Stimulated activated CD8-positive, alpha-beta memory T cell treated with anti-CD3 and anti-CD28 coated beads, Interleukin-4, amount 100 ng/mL, for 24 hours (primary cell): ENCODE data around the gene NPR1.
"Not testable (repeated sequence)": the region's sequence is repeated elsewhere in the genome, so short reads cannot be mapped to it uniquely, and the experiment has no call there.

Experiments
- DNase-seq: peaks from one replicate; pipeline ENCODE4 v3.0.0-alpha.2; 2020; ENCODE audit warnings: low read depth

NPR1 gene

DNA sequence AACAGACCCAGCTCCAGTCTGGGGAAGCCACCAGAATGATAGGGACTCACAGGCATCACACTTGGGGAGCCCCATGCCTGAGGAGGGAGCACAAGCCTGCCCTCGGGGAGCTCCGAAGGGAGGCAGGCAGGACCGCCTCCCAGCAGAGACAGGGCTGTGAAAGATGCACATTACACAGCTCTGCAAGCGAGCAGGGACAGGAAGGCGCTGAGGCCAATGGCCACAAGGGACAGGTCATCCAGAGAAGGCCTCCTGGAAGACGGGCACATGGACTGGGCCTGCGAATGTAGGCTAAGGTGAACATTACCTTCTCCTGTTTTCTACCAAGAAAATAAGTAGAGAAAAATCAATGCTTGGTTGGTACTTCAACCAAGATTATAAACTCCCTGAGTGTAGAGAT, 4.2 kb downstream of the NPR1 start:
- no peak for DNase-seq

DNA sequence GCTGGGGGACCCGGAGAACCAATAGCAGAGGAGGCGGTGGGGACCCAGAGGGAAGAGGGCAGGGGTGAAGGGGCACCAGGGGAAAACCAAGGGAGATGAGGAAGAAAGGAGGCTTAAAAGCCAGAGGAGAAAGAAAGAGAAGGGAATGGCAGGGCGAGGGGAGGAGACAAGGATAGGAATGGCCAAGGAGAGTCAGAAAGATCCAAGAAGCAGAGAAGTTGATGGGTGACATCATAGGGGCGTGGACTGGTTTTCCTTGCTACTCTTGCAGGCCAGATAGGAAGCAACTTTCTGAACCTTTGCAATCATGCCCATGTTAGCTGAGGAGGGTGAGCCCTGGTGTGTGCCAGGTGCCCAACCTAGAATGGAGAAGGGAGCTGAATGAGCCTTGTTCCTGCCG, 5.4 kb downstream of the NPR1 start:
- no peak for DNase-seq

DNA sequence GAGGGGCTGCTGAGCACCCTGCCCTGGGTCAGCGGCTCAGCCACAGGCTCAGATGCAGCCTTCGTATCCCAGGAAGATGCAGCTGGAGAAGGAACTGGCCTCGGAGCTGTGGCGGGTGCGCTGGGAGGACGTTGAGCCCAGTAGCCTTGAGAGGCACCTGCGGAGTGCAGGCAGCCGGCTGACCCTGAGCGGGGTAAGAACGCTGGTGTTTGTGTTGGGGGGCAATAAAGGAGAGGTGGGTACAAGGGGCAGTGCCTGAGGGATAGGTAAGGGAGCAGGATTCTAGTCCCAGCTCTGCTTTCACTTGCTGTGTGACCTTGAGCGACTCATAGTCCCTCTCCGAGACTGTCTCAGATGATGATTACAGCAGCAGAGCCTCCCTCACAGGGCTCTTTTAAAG, 6.4 kb downstream of the NPR1 start:
- DNase-seq, result no peak

DNA sequence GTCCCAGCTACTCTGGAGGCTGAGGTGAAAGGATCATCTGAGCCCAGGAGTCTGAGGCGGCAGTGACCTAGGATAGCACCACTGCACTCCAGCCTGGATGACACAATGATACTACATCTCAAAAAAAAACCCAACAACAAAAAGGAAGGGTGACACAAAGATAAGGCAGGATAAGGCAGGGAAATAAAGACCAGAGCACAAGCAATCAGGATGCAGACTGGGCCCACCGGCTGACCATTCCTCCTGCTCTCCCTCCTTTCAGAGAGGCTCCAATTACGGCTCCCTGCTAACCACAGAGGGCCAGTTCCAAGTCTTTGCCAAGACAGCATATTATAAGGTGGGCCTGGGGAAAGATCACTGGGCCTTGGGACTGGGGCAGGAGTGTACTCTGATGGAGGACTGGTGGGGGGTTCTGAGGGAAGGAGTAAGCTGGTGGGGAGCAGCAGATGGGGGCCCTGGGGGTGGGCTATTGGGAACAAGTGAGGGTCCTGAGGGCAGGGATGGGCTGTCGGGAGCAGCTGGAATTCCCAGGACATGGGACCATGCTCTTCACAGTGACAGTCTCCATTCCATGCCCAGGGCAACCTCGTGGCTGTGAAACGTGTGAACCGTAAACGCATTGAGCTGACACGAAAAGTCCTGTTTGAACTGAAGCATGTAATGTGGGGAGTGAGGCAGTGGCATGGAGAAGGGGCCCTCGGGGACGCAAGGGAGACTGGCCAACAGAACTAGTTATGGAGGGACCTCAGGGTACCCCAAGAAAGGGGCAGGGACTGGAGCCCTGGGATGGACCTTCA, 7.3 kb downstream of the NPR1 start:
- no peak for DNase-seq

DNA sequence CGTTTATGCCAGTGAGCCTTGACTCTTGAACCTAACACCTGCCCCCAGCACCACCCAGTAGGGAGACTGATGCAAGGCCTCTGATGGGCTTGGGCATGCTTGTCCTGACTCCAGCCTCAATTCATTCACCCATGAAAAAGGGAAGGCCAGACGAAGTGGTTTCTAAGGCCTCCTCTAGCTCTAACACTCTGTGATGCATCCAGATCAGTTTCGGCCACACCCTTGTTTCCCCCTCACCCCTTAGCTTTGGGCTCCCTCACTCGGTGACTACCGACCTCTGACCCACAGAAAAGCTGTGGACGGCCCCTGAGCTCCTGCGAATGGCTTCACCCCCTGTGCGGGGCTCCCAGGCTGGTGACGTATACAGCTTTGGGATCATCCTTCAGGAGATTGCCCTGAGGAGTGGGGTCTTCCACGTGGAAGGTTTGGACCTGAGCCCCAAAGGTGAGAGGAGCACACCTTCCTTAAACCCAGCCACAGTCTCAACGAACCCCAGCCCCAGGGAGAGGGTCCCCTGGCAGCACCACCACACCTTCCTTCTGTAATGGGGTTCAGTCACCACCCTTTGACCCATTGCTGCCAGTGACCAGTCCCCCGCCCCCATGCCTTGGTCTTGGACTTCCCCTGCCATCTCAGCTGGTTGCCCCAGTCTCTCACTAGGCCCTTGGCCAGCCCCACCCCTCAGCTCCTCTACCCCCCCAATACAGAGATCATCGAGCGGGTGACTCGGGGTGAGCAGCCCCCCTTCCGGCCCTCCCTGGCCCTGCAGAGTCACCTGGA, 9.0 kb downstream of the NPR1 start:
- DNase-seq, result no peak

DNA sequence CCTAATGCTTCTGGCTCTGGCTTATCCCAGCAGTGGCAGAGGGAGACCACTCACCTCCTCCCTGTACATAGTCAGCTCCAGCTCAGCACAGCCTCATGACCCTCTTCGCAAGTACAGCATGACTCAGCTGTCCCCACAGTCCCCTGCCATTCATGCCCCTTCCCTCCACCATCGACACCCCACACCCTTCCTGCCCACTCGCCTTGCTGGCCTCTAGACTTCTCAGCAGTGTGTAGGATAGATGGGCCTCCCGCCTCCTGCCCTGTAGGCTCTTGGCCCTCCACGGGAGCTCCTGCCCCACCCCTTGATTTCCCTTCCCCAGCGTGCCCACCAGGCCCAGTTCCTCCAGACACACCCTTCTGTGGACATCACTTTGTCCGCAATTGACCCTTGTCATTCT, 9.8 kb downstream of the NPR1 start:
- DNase-seq, result no peak

DNA sequence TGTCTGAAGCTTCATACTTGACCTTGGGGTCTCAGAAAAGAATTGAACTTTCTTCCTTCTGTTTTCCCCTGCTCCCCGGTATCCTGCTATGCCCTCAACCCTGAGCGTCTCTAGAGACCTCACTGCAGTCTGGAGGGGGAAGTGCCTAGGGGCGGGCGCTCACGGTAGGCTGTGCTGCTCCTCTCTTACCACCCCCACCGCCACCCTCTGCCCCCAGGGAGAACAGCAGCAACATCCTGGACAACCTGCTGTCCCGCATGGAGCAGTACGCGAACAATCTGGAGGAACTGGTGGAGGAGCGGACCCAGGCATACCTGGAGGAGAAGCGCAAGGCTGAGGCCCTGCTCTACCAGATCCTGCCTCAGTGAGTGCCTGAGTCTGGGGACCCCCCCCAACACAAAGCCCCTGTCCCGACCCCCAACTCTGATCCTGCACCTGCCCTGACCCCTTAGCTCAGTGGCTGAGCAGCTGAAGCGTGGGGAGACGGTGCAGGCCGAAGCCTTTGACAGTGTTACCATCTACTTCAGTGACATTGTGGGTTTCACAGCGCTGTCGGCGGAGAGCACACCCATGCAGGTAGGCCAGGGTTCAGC, 10.3 kb downstream of the NPR1 start:
- no peak for DNase-seq

DNA sequence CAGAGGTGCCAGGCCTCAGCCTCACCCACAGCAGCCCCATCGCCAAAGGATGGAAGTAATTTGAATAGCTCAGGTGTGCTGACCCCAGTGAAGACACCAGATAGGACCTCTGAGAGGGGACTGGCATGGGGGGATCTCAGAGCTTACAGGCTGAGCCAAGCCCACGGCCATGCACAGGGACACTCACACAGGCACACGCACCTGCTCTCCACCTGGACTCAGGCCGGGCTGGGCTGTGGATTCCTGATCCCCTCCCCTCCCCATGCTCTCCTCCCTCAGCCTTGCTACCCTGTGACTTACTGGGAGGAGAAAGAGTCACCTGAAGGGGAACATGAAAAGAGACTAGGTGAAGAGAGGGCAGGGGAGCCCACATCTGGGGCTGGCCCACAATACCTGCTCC, 15.0 kb downstream of the NPR1 start:
- no peak for DNase-seq

DNA sequence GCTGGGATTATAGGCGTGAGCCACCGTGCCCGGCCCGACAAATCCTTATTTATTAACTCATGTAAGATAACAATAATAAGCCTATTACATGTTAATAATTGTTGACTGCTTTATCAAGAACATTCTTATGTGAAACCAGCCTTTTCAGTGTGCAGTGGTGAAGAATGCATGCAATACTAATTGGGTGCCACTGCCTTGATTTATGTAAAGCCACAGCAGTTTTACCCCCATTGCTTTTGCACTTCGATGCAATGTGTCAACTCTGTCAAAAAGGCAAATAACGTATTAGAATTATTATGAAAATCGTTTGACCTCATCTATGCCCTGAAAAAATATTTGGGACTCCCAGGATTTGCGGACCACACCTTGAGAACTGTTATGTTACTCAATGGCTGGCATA, 18.3 kb downstream of the NPR1 start:
- no peak for DNase-seq

DNA sequence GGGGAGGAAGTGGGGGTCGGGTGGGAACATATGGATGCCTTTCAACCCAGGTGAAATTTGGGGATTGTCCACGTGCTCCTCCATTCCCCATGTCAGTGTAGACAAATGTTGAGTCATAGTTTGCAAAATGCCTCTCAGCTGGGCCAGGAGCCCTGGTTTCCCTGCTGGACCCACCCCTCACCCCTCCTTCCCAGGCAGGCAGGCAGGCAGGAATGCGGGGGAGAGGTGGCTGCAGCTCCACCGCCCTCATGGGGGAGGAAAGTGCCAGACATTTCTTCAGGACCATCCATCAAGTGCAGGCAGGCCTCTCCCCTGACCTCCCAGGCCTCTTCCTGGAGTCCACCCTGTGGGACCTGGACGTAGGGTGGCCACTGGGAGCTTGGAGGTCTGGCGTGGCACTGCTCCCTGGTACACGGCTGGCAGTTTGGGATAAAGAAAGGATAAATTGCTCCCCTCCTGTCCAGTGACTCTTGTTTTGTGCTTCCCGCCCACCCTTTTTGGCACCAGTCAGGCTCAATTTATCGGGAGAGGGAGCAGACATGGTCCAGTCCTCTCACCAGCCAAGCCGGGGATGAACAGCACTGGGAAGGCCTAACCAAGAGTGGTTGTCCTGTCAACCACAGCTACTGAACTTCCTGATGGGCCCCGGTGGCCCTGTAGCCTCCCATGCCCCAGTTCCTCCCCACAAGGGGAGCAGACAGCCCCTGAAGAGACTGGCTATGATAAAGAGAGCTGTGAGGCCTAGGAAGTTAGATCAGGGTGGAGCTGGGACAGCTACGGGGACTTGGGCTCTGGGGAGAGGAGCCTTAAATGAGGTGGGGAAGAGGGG, 18.9 kb downstream of the NPR1 start:
- no peak for DNase-seq

DNA sequence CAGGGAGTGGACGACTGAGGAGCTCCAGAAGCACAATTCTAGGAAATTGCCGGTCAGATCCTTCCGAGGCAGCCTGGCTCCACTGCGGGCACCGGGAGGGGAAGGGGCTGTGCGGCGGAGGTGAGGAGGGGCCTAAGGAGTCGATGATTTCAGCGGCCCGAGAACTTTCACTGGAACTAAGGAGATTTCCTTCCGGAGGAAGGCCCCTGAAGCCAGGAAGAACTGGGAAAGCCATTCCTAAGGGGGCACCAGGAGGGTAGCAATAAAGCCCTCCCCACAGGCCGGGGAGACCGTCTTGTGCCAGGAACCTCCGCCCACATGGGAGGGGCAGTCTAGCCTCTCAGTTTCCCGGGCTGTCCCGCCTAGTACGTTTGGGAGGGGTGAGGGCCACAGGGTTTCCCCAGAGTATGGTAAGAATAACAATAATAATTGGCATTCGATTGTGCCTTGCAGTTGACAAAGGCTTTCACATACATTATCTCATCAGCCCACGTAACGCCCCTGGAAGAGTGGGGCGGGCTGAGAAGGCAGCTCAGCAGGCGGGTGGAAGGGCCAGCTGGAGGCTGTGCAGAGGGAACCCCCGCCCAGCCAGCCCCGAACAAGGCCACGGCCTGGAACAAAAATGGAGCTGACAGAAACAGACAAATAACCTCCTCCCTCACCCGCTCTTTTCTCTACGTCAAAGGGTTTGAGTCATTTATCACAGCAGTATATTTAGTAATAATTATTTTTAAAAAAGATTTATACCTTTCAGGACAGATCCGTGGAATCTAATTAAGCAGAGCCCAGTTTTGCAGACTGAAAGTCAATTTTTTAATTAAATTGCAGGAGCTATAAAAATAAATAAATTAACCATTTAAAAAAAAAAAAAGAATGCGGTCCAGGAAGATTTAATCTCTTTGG, 19.8 kb downstream of the NPR1 start:
- no peak for DNase-seq

DNA sequence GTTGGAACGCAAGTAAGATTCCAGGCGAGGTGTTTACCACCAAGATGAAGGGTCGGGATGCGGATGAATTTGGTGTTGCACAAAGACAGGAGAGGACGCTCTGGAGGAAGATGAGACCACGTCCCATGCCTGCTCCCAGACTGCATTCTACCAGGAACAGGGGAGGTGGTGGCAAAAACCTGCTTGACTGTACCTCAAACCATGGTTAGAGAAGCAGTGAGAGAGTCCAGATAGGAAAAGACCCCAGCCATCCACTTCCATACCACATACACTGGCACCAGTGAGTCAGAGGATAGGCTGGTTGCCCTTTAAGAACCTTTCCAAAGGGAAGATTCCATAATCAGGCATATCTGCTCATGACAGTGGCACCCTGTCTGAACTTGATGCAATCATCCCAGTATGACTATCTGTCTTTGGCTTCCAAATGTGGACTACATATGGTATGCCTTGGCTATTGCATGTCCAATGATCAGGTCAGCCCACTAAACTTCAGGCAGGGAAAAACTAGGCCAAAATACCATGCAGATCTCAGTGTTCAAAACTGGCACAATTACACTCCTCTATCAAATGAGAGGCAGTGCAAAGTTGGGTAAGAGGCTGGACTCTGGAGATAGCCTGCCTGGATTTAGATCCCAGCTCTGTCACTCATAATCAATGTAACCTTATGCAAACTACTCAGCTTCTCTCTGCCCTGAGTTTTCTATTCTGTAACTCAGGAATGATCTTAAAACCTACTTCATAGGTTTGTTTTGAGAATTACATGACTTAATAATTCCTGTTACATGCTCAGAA, 20.6 kb downstream of the NPR1 start:
- DNase-seq, result no peak

DNA sequence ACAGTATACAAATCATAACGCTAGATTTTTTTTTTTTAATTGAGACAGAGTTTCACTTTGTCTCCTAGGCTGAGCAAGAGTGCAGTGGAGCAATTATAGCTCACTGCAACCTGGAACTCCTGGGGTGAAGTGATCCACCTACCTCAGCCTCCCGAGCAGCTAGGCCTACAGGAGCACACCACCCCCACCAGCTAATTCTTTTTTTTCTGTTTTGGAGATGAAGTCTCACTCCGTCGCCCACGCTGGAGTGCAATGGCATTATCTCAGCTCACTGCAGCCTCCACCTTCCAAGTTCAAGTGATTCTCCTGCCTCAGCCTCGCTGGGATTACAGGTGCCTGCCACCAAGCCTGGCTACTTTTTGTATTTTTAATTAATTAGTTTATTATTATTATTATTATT, 21.3 kb downstream of the NPR1 start:
- no peak for DNase-seq

DNA sequence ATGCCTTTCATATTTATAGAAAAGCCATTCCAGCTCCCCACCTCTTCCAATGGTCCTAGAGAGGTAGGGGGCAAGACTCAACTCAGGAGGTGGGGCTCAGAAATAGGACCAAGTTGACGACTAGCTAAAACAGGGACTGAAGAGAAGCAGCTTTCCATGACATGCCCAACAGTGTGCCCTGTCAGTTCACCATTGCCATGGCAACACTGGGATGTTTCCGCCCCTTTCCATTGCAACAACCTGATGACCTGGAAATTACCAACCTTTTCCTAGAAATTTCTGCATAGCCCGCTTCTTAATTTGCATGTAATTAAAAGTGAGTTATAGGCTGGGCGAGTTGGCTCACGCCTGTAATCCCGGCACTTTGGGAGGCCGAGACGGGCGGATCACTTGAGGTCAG, 27.0 kb downstream of the NPR1 start:
- DNase-seq, result no peak

DNA sequence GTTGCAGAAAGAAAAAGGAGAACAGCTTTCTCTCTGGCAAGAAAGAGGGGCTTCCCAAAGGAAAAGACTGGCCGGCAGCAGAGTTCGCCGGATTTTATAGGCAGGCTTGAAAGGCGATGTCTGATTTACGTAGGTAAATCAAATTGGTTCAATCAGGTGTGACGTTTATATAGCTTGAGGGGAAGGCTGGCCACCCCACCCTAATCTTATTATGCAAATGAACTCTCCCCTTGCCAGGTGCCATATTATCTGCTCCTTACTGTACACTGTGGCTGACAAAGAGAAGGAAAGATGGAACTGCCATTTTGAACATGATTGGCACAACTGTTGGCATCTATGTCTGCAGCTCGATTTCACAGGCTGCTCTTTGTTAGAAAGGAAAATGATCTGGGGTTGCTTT, 32.5 kb downstream of the NPR1 start:
- no peak for DNase-seq

DNA sequence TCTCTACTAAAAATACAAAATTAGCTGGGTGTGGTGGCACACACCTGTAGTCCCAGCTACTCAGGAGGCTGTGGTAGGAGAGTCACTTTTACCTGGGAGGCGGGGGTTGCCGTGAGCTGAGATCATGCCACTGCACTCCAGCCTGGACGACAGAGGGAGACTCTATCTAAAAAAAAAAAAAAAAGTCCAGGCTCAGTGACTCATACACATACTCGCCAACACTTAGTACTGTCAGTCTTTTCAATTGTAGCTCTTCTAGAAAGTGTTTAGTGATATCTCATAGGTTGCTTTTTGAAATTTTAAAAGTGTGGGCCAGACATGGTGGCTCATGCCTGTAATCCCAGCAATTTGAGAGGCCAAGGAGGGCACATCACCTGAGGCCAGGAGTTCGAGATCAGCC, 37.7 kb downstream of the NPR1 start:
- not testable (repeated sequence) for DNase-seq

DNA sequence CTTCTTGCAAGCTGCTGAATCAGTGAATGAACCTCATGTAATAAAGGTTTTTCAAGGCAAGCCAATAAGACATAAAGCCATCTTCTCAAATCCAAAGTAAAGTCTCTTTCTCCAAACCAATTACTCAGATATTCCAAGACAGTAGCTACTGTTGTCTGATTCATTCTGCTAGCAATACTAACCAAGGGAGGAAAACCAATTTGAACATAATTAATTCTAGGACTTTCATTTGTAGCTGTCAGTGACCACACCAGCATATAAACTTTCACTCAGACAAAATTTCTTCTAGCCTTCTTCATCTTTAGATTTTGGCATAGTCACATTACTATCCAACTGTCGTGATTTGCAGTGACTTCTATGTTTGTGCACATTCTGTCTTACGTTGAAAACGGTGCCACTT, 38.8 kb downstream of the NPR1 start:
- no peak for DNase-seq

DNA sequence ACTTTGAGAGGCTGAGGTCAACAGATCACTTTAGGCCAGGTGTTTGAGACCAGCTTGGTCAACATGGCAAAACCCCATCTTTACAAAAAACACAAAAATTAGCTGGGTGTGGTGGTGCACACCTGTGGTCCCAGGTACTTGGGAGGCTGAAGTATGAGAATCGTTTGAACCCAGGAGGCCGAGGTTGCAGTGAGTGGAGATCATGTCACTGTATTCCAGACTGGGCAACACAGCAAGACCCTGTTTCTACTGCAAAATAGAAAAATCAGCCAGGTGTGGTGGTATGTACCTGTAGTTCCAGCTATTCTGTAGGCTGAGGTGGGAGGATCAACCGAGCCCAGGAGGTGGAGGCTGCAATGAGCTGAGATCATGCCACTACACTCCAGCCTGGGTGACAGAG, 45.2 kb downstream of the NPR1 start:
- no peak for DNase-seq

DNA sequence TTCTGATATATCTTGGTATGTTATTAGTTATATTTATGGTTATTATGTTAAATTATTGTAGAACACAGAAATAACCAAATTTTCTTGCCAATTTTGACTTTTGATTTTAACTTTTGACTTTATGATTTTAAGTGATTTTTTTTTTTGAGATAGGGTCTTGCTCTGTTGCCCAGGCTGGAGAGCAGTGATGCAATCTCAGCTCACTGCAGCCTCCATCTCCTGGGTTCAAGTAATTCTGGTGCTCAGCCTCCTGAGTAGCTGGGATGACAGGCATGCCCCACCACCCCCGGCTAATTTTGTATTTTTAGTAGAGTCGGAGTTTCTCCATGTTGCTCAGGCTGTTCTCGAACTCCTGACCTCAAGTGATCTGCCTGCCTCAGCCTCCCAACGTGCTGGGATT, 46.1 kb downstream of the NPR1 start:
- not testable (repeated sequence) for DNase-seq

DNA sequence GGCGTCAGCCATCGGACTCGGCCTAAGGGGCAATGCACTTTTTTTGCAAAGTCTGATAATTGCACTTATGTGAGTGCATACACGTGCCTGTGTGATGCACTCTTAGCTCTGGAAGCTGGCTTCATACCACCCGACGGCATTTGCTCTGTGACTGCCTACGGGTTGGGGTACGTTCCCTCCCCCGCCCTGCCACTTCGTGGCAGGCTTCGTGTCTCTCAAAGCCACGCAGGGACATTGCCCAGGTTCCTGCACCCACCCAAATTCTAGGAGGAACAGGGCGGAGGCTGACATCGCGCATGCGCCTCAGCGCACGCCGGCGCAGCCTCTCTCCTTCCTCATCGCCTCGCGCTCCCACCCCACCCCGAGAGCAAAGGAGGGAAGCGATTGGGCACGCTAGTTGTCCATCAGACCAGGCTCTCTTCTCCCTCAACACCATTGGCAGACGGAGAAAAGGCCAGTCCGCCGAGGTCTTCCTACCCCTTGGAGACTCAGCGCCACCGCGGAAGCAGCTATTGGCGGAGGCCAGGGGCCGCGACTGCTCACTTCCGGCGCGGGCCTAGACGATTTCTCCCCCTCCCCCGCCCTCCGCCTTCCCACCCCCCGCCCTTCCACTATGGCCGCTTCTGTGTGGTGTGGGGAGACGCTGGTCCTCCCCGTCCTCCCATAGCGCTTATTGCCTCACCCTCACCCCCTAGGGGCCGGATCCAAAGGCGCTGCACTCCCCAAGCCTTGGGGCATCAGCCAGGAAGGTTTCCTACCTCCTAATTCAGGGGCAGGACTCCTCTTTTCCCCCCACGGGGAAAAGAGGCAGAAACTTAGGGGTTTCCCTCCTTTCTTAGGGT, 49.2 kb downstream of the NPR1 start, which contains the start of gene INTS3:
Gene INTS3, plus strand, starts transcription at position 588 of the 842 bp plus-strand sequence. CDS start 585 bp downstream, outside the sequence.
- DNase-seq, result peak; percentile 98
